ENCODE results near the gene TTC3. TPM values are rescaled to one million over a fixed set of nuclear protein-coding genes. Genes with fewer than 3 reads are reported as not detected.

The TTC3 gene
- total RNA-seq, 1 donor from 2014 or later: 223 TPM

DNA sequence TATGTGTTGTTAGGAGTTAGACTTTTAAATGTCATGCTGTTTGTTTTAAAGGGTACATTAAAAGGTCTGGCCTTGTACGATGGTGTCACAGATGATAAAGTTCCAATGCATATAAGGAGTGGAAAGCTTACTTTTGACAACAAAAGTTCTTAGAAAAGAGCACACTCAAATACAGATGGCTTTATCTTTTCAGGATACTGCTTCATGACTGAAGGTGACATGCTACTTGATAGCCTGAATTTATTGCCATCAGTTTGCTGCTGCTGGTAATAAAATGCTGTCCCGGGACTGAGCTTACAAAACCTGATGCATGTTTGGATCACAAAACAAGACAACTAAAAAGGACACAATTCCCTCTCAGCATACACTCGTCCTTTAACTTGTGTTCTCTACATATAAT lies 84.9 kb downstream of the TTC3 start:
- Mint-ChIP-seq H3K36me3 (ENCODE audit: low read depth, unreplicated experiment) (peaks cover 18% of the 10 kb centered on the region), H3K27me3 (ENCODE audit: low read depth, unreplicated experiment) (no peaks in the 10 kb centered on the region), H3K9me3 (ENCODE audit: unreplicated experiment) (no peaks in the 10 kb centered on the region), H3K27ac (ENCODE audit: unreplicated experiment) (no peak overlapping the region), H3K4me3 (ENCODE audit: unreplicated experiment) (no peak overlapping the region), H3K4me1 (ENCODE audit: low read depth, unreplicated experiment) (no peaks in the 10 kb centered on the region)
- no peak overlapping the region for H3K4me2 ChIP-seq (ENCODE audit: low read length)
- no peak overlapping the region for H3K4me3 ChIP-seq (ENCODE audit: insufficient read depth, low read depth, low read length)
- no peak for FAIRE-seq
- no peaks in the 10 kb centered on the region for H3K9me3 ChIP-seq (ENCODE audit: insufficient read depth, low read depth, low read length)
- no peak overlapping the region for H3K9ac ChIP-seq (ENCODE audit: low read length)
- no peaks in the 10 kb centered on the region for H3K79me2 ChIP-seq (ENCODE audit: insufficient read depth, low read length)
- no peak for DNase-seq (ENCODE audit: low read depth)
- H4K20me1 ChIP-seq (ENCODE audit: insufficient read depth, low read length): peaks cover 4% of the 10 kb centered on the region
- H3K27ac ChIP-seq (ENCODE audit: low read depth, low read length): no peak overlapping the region
- no peak overlapping the region for H2AFZ ChIP-seq (ENCODE audit: low read depth, low read length)
- TF ChIP-seq EZH2 (IDR thresholded peaks at IDR 0.05; ENCODE audit: insufficient read depth, low read length): no peak
- TF ChIP-seq, protein P1, sequence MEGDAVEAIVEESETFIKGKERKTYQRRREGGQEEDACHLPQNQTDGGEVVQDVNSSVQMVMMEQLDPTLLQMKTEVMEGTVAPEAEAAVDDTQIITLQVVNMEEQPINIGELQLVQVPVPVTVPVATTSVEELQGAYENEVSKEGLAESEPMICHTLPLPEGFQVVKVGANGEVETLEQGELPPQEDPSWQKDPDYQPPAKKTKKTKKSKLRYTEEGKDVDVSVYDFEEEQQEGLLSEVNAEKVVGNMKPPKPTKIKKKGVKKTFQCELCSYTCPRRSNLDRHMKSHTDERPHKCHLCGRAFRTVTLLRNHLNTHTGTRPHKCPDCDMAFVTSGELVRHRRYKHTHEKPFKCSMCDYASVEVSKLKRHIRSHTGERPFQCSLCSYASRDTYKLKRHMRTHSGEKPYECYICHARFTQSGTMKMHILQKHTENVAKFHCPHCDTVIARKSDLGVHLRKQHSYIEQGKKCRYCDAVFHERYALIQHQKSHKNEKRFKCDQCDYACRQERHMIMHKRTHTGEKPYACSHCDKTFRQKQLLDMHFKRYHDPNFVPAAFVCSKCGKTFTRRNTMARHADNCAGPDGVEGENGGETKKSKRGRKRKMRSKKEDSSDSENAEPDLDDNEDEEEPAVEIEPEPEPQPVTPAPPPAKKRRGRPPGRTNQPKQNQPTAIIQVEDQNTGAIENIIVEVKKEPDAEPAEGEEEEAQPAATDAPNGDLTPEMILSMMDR (IDR thresholded peaks at IDR 0.05; ENCODE audit: insufficient read depth, low read depth, low read length): no peak
- peaks cover 81% of the 10 kb centered on the region for H3K36me3 ChIP-seq (ENCODE audit: insufficient read depth, low read length)
- no peaks in the 10 kb centered on the region for H3K4me1 ChIP-seq (ENCODE audit: insufficient read depth, low read length)
- H3K27me3 ChIP-seq (ENCODE audit: insufficient read depth, low read length): no peaks in the 10 kb centered on the region

DNA sequence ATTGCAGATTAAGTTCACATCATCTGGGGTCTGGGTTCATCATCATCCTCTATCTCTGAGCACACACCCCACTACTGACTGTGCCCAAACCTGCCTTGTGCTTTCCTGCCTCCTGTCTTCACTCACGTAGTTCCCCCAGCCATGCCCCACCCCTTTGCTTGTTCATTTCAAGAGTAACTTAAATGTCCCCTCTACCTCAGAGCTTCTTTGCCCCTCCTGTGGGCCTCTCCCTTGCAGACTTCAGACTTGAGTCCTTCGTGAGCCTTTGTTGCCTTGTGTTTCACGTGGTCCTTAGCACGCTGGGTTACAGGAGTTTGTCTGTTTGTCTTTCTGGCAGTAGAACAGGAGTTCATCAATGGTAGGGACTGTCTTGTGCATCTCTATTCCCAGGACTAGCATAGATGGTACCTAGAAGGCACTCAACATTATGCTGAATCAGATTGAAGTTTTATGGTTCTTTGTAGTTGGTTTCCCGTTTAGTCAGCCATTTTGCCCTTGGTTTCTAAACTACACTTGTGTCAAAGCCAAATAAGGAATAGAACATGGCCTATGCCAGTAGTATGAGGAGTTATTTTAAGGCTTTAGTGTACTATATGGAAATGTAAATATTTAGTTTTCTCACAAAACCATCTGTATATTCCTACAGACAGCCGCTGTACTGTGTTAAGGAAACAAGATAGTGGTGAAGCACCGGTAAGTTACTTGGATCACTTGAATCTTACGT lies 86.2 kb downstream of the TTC3 start:
- no peaks in the 10 kb centered on the region for H3K27me3 Mint-ChIP-seq (ENCODE audit: low read depth, unreplicated experiment)
- no peak overlapping the region for H3K4me3 ChIP-seq (ENCODE audit: insufficient read depth, low read depth, low read length)
- no peaks in the 10 kb centered on the region for H3K4me1 Mint-ChIP-seq (ENCODE audit: low read depth, unreplicated experiment)
- H3K36me3 ChIP-seq (ENCODE audit: insufficient read depth, low read length): peaks cover 78% of the 10 kb centered on the region
- H2AFZ ChIP-seq (ENCODE audit: low read depth, low read length): no peak overlapping the region
- H3K27ac Mint-ChIP-seq (ENCODE audit: unreplicated experiment): no peak overlapping the region
- H3K9me3 Mint-ChIP-seq (ENCODE audit: unreplicated experiment): no peaks in the 10 kb centered on the region
- H3K9ac ChIP-seq (ENCODE audit: low read length): no peak overlapping the region
- TF ChIP-seq, protein P1 (IDR thresholded peaks at IDR 0.05; ENCODE audit: insufficient read depth, low read depth, low read length): no peak
- TF ChIP-seq EZH2 (IDR thresholded peaks at IDR 0.05; ENCODE audit: insufficient read depth, low read length): no peak
- no peaks in the 10 kb centered on the region for H3K79me2 ChIP-seq (ENCODE audit: insufficient read depth, low read length)
- H3K4me1 ChIP-seq (ENCODE audit: insufficient read depth, low read length): no peaks in the 10 kb centered on the region
- peaks cover 4% of the 10 kb centered on the region for H4K20me1 ChIP-seq (ENCODE audit: insufficient read depth, low read length)
- FAIRE-seq (no peak), DNase-seq (ENCODE audit: low read depth) (no peak)
- no peak overlapping the region for H3K27ac ChIP-seq (ENCODE audit: low read depth, low read length)
- H3K9me3 ChIP-seq (ENCODE audit: insufficient read depth, low read depth, low read length): no peaks in the 10 kb centered on the region
- peak overlapping the region; percentile 40 for H3K4me3 Mint-ChIP-seq (ENCODE audit: unreplicated experiment)
- no peak overlapping the region for H3K4me2 ChIP-seq (ENCODE audit: low read length)
- H3K36me3 Mint-ChIP-seq (ENCODE audit: low read depth, unreplicated experiment): peaks cover 18% of the 10 kb centered on the region
- no peaks in the 10 kb centered on the region for H3K27me3 ChIP-seq (ENCODE audit: insufficient read depth, low read length)

DNA sequence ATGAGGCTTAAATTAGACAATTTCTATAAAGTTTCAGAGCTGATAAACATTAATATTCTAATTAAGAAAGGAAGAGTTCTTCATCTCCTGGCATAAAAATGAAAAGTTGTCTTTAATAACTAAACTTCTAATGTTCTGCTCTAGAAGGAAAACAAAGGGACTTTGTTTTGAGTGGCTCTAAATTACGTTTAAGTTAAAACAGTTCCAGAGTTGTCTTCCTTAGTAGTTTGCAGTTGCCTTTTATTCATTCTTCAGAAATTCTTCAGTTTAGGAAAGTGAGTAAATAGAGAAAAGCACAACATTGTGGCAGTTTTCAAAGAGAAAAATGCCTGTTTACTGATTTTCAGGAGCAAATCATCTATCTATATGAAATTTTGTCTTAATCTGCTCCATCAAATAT lies 86.9 kb downstream of the TTC3 start:
- Histone ChIP-seq H3K4me2 (ENCODE audit: low read length) (no peak overlapping the region), H3K4me3 (ENCODE audit: insufficient read depth, low read depth, low read length) (no peak overlapping the region), H3K27me3 (ENCODE audit: insufficient read depth, low read length) (no peaks in the 10 kb centered on the region), H3K79me2 (ENCODE audit: insufficient read depth, low read length) (no peaks in the 10 kb centered on the region), H3K4me1 (ENCODE audit: insufficient read depth, low read length) (no peaks in the 10 kb centered on the region), H3K9ac (ENCODE audit: low read length) (no peak overlapping the region), H4K20me1 (ENCODE audit: insufficient read depth, low read length) (peaks cover 8% of the 10 kb centered on the region), H2AFZ (ENCODE audit: low read depth, low read length) (no peak overlapping the region), H3K36me3 (ENCODE audit: insufficient read depth, low read length) (peaks cover 80% of the 10 kb centered on the region), H3K9me3 (ENCODE audit: insufficient read depth, low read depth, low read length) (no peaks in the 10 kb centered on the region), H3K27ac (ENCODE audit: low read depth, low read length) (no peak overlapping the region)
- no peaks in the 10 kb centered on the region for H3K4me1 Mint-ChIP-seq (ENCODE audit: low read depth, unreplicated experiment)
- no peaks in the 10 kb centered on the region for H3K27me3 Mint-ChIP-seq (ENCODE audit: low read depth, unreplicated experiment)
- no peaks in the 10 kb centered on the region for H3K9me3 Mint-ChIP-seq (ENCODE audit: unreplicated experiment)
- H3K27ac Mint-ChIP-seq (ENCODE audit: unreplicated experiment): no peak overlapping the region
- no peak overlapping the region for H3K4me3 Mint-ChIP-seq (ENCODE audit: unreplicated experiment)
- FAIRE-seq (no peak), DNase-seq (ENCODE audit: low read depth) (no peak)
- TF ChIP-seq, protein P1 (IDR thresholded peaks at IDR 0.05; ENCODE audit: insufficient read depth, low read depth, low read length): no peak
- TF ChIP-seq EZH2 (IDR thresholded peaks at IDR 0.05; ENCODE audit: insufficient read depth, low read length): no peak
- H3K36me3 Mint-ChIP-seq (ENCODE audit: low read depth, unreplicated experiment): peaks cover 18% of the 10 kb centered on the region
